Neural cell (in vitro differentiated cells): Measurements from ENCODE around the gene CRADD. TPM values are rescaled to one million over a fixed set of nuclear protein-coding genes. Genes with fewer than 3 reads are reported as not detected.

Experiments used
- H2AFZ ChIP-seq: fragments of 200-600, 300-800 bp; sonication (generic), shearing (Covaris generic); 2 replicates; pipeline ENCODE4 v1.6.0; 2014; ENCODE audit warnings: low read depth, mild to moderate bottlenecking, antibody characterized with exemption, low read length, moderate library complexity
- H3F3A ChIP-seq: fragments of 200-600 bp; shearing (Covaris generic); 2 replicates; pipeline ENCODE4 v1.6.1; 2016; ENCODE audit warnings: mild to moderate bottlenecking, moderate library complexity, mixed read lengths, antibody characterized with exemption, low read length; ENCODE audit not compliant: insufficient read depth, poor library complexity, severe bottlenecking
- H3K27ac ChIP-seq: fragments of 200-600, 300-800 bp; sonication (generic), shearing (Covaris generic); 2 replicates; pipeline ENCODE4 v1.5.1; 2014; ENCODE audit warnings: mild to moderate bottlenecking, low read length, moderate library complexity
- H3K27me3 ChIP-seq: fragments of 300-800, 200-600 bp; sonication (generic), shearing (Covaris generic); 2 replicates; pipeline ENCODE4 v1.6.0; 2014; ENCODE audit warnings: mild to moderate bottlenecking, low read depth, low read length, moderate library complexity; ENCODE audit not compliant: insufficient read depth
- H3K36me3 ChIP-seq: fragments of 300-800, 200-600 bp; sonication (generic), shearing (Covaris generic); 2 replicates; pipeline ENCODE4 v1.5.1; 2014; ENCODE audit warnings: mild to moderate bottlenecking, antibody characterized with exemption, low read length, moderate library complexity; ENCODE audit not compliant: insufficient read depth
- H3K4me2 ChIP-seq: fragments of 300-800, 200-600 bp; sonication (generic), shearing (Covaris generic); 2 replicates; pipeline ENCODE4 v1.6.0; 2014; ENCODE audit warnings: mild to moderate bottlenecking, low read length
- H3K4me3 ChIP-seq: fragments of 300-800, 200-600 bp; sonication (generic), shearing (Covaris generic); 2 replicates; pipeline ENCODE4 v1.5.1; 2014; ENCODE audit warnings: mild to moderate bottlenecking, low read length, moderate library complexity
- H3K79me2 ChIP-seq: fragments of 200-600 bp; shearing (Covaris generic); replicated peaks from 2 replicates; pipeline ENCODE4 v1.6.0; 2014; ENCODE audit warnings: mild to moderate bottlenecking, low read length, moderate library complexity; ENCODE audit not compliant: insufficient read depth
- H3K9ac ChIP-seq: fragments of 300-800, 200-600 bp; sonication (generic), shearing (Covaris generic); 2 replicates; pipeline ENCODE4 v1.6.1; 2016; ENCODE audit warnings: mild to moderate bottlenecking, low read length, mixed read lengths
- H3K9me2 ChIP-seq: fragments of 200-600 bp; shearing (Covaris generic); 2 replicates; pipeline ENCODE4 v1.6.1; 2016; ENCODE audit warnings: mild to moderate bottlenecking, low read length, mixed read lengths; ENCODE audit not compliant: insufficient read depth
- H3K9me3 ChIP-seq: fragments of 200-600, 300-800 bp; sonication (generic), shearing (Covaris generic); 2 replicates; pipeline ENCODE4 v1.6.1; 2016; ENCODE audit warnings: mild to moderate bottlenecking, mixed run types, low read length, moderate library complexity, mixed read lengths
- H4K20me1 ChIP-seq: fragments of 200-600 bp; shearing (Covaris generic); 2 replicates; pipeline ENCODE4 v1.6.1; 2016; ENCODE audit warnings: mild to moderate bottlenecking, mixed run types; ENCODE audit not compliant: insufficient read depth
- EP300 ChIP-seq: fragments of 450-650 bp; conservative IDR thresholded peaks from 2 replicates; pipeline ENCODE4 v1.6.1; 2014; ENCODE audit warnings: antibody characterized with exemption, mild to moderate bottlenecking, moderate library complexity; ENCODE audit not compliant: poor library complexity, severe bottlenecking
- EZH2 ChIP-seq: fragments of 200-600, 300-800 bp; shearing (Covaris generic), sonication (generic); IDR thresholded peaks from 2 replicates; pipeline ENCODE4 v1.6.1; 2014; ENCODE audit warnings: antibody characterized with exemption, low read length, borderline replicate concordance, mild to moderate bottlenecking; ENCODE audit not compliant: insufficient read depth, poor library complexity, severe bottlenecking
- MXI1 ChIP-seq: fragments of 450-650 bp; conservative IDR thresholded peaks from 2 replicates; pipeline ENCODE4 v1.6.1; 2014; ENCODE audit warnings: antibody characterized with exemption, mild to moderate bottlenecking; ENCODE audit not compliant: poor library complexity, severe bottlenecking
- POLR2AphosphoS5 ChIP-seq: IDR thresholded peaks from 2 replicates; pipeline ENCODE4 v1.6.1; 2012
- RAD21 ChIP-seq: fragments of 450-650 bp; conservative IDR thresholded peaks from 2 replicates; pipeline ENCODE4 v1.6.1; 2014; ENCODE audit warnings: antibody characterized with exemption, mild to moderate bottlenecking, moderate library complexity
- SMC3 ChIP-seq: fragments of 450-650 bp; conservative IDR thresholded peaks from 2 replicates; pipeline ENCODE4 v1.6.1; 2014; ENCODE audit warnings: antibody characterized with exemption, mild to moderate bottlenecking, moderate library complexity; ENCODE audit not compliant: poor library complexity
- TAF1 ChIP-seq: IDR thresholded peaks from 2 replicates; pipeline ENCODE4 v1.6.1; 2012; ENCODE audit warnings: low read depth
- polyA plus RNA-seq: library from polyadenylated mRNA; depleted of rRNA; stranded (reverse); fragments of >200 nt; gene quantifications from 2 replicates; pipeline ENCODE4 v1.2.3, GENCODE V29; 2014
- TF ChIP-seq, protein P1 (sequence below): IDR thresholded peaks from 2 replicates; pipeline ENCODE4 v1.6.1; 2012; ENCODE audit warnings: borderline replicate concordance
- TF ChIP-seq, protein P2 (sequence below): fragments of 450-650 bp; IDR thresholded peaks from 2 replicates; pipeline ENCODE4 v1.5.1; 2014; ENCODE audit warnings: antibody characterized with exemption, mild to moderate bottlenecking, moderate library complexity; ENCODE audit not compliant: poor library complexity, severe bottlenecking

The CRADD gene
- polyA plus RNA-seq, 1 donor from 2014 or later, result 23.5 TPM

DNA sequence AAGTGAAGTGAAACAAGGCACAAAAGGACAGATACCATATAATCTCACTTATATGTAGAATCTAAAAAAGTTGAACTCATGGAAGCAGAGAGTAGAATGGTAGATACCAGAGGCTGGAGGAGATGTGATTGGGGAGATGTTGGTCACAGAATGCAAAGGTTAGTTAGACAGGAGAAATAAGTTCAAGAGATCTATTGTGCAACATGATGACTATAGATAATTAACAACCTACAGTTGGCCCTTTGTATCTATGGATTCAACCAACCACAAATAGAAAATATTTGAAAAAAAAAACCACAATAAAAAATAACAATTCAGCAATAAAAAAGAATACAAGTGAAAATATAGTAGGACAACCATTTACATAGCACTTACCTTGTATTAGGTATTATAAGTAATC lies 19.3 kb downstream of the CRADD start:
- no peaks in the 10 kb centered on the region for H3K27me3 ChIP-seq
- no peaks in the 10 kb centered on the region for H3K9me2 ChIP-seq
- no peak overlapping the region for H2AFZ ChIP-seq
- no peak overlapping the region for H3K27ac ChIP-seq
- H4K20me1 ChIP-seq, result no peaks in the 10 kb centered on the region
- no peaks in the 10 kb centered on the region for H3F3A ChIP-seq
- no peak overlapping the region for H3K4me2 ChIP-seq
- no peaks in the 10 kb centered on the region for H3K36me3 ChIP-seq
- H3K79me2 ChIP-seq, result no peaks in the 10 kb centered on the region
- no peak overlapping the region for H3K9ac ChIP-seq
- no peaks in the 10 kb centered on the region for H3K9me3 ChIP-seq
- TF ChIP-seq SMC3, result no peak
- no peak for TF ChIP-seq MXI1
- no peak for TF ChIP-seq RAD21
- no peak for TF ChIP-seq EP300
- TF ChIP-seq, protein P1, sequence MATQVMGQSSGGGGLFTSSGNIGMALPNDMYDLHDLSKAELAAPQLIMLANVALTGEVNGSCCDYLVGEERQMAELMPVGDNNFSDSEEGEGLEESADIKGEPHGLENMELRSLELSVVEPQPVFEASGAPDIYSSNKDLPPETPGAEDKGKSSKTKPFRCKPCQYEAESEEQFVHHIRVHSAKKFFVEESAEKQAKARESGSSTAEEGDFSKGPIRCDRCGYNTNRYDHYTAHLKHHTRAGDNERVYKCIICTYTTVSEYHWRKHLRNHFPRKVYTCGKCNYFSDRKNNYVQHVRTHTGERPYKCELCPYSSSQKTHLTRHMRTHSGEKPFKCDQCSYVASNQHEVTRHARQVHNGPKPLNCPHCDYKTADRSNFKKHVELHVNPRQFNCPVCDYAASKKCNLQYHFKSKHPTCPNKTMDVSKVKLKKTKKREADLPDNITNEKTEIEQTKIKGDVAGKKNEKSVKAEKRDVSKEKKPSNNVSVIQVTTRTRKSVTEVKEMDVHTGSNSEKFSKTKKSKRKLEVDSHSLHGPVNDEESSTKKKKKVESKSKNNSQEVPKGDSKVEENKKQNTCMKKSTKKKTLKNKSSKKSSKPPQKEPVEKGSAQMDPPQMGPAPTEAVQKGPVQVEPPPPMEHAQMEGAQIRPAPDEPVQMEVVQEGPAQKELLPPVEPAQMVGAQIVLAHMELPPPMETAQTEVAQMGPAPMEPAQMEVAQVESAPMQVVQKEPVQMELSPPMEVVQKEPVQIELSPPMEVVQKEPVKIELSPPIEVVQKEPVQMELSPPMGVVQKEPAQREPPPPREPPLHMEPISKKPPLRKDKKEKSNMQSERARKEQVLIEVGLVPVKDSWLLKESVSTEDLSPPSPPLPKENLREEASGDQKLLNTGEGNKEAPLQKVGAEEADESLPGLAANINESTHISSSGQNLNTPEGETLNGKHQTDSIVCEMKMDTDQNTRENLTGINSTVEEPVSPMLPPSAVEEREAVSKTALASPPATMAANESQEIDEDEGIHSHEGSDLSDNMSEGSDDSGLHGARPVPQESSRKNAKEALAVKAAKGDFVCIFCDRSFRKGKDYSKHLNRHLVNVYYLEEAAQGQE, result no peak
- no peak for TF ChIP-seq EZH2
- TF ChIP-seq, protein P2, sequence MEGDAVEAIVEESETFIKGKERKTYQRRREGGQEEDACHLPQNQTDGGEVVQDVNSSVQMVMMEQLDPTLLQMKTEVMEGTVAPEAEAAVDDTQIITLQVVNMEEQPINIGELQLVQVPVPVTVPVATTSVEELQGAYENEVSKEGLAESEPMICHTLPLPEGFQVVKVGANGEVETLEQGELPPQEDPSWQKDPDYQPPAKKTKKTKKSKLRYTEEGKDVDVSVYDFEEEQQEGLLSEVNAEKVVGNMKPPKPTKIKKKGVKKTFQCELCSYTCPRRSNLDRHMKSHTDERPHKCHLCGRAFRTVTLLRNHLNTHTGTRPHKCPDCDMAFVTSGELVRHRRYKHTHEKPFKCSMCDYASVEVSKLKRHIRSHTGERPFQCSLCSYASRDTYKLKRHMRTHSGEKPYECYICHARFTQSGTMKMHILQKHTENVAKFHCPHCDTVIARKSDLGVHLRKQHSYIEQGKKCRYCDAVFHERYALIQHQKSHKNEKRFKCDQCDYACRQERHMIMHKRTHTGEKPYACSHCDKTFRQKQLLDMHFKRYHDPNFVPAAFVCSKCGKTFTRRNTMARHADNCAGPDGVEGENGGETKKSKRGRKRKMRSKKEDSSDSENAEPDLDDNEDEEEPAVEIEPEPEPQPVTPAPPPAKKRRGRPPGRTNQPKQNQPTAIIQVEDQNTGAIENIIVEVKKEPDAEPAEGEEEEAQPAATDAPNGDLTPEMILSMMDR, result no peak
- TF ChIP-seq POLR2AphosphoS5, result no peak
- no peak for TF ChIP-seq TAF1
- no peak overlapping the region for H3K4me3 ChIP-seq

DNA sequence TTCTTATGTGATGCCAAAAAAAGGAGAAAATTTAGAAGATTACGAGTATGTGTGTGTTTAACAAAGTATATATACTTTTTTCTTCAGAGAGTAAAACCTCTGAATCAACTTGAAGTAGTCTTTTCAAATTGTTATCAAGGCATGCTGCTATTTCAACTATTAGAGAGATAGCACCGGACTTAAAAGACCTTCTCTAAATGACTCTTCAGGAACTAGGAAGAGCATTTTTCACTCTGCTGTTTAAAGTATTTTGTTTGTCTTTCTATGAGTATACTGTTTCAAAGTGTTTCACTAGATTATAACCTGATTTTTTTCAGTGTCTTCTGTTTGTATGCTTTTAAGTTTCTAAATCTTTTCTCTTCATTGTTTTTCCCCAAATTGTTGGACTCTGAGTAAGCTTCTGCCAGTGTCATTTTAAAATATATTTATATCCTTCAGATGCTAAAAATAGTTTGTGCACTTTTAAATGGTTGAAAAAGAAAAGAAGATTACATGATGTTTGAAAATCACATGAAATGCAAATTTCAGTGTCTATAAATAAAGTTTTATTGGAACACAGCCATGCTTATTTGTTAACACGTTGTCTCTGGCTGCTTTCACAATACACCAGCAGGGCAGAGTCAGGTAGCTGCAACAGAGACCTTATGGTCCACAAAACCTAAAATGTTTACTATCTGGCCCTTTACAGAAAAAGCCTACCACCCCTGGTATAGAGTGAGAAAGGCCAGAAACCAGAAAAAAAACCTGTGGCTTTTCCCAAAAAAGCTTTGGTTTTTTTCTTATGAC lies 21.3 kb downstream of the CRADD start:
- H3K36me3 ChIP-seq, result no peaks in the 10 kb centered on the region
- no peak overlapping the region for H3K9ac ChIP-seq
- no peak overlapping the region for H3K4me3 ChIP-seq
- no peak overlapping the region for H3K27ac ChIP-seq
- no peaks in the 10 kb centered on the region for H3K9me3 ChIP-seq
- no peaks in the 10 kb centered on the region for H4K20me1 ChIP-seq
- H3K9me2 ChIP-seq, result no peaks in the 10 kb centered on the region
- TF ChIP-seq EZH2 (no peak), SMC3 (no peak), EP300 (no peak), TAF1 (no peak), MXI1 (no peak)
- TF ChIP-seq, protein P1, result no peak
- no peaks in the 10 kb centered on the region for H3K79me2 ChIP-seq
- no peaks in the 10 kb centered on the region for H3F3A ChIP-seq
- H2AFZ ChIP-seq, result no peak overlapping the region
- H3K27me3 ChIP-seq, result no peaks in the 10 kb centered on the region
- H3K4me2 ChIP-seq, result no peak overlapping the region
